Tibial artery (tissue), 4 donors: ENCODE measurements around the gene TCEAL5.

Experiments
- DNase-seq, 2 donors: peaks; one replicate each; pipeline ENCODE4 v3.0.0-alpha.2; 2019
- H3K27ac ChIP-seq, 2 donors: fragments of 200-600 bp; sonication (generic) in 1 of 2; 1 replicate in 1 of 2; 2 replicates in 1 of 2; pipeline ENCODE4 v1.5.1; 2018 to 2019; ENCODE audit warnings: mild to moderate bottlenecking in 1 of 2
- H3K27me3 ChIP-seq, 2 donors: fragments of 200-600 bp; sonication (generic) in 1 of 2; one replicate each; pipeline versions ENCODE4 v1.5.1 to v1.6.0; 2016 to 2019
- H3K36me3 ChIP-seq, 3 donors: fragments of 200-600 bp; sonication (generic) in 2 of 3; one replicate each; pipeline ENCODE4 v1.5.1; 2016 to 2019; ENCODE audit warnings: mild to moderate bottlenecking in 2 of 3
- H3K4me1 ChIP-seq, 4 donors: fragments of 200-600 bp; sonication (generic) in 2 of 4; 1 replicate in 3 of 4; 2 replicates in 1 of 4; pipeline ENCODE4 v1.5.1; 2016 to 2019
- H3K4me3 ChIP-seq, 2 donors: fragments of 200-600 bp; sonication (generic) in 1 of 2; 1 replicate in 1 of 2; 2 replicates in 1 of 2; pipeline ENCODE4 v1.5.1; 2018 to 2019; ENCODE audit warnings: mild to moderate bottlenecking in 2 of 2
- H3K9me3 ChIP-seq, 3 donors: fragments of 200-600 bp; sonication (generic) in 1 of 3; one replicate each; pipeline ENCODE4 v1.5.1; 2016 to 2019
- CTCF ChIP-seq, 2 experiments: fragments of 200-600 bp in 1 of 2; fragments of 450-650 bp in 1 of 2; IDR thresholded peaks; one replicate each; pipeline ENCODE4 v1.5.1; 2017 to 2019; ENCODE audit warnings: antibody characterized with exemption in 2 of 2, mild to moderate bottlenecking in 1 of 2, moderate library complexity in 1 of 2
- intact Hi-C: fragments of 100-400 bp; cut with DNase I; formaldehyde crosslinking; loops from one replicate; pipeline ENCODE4 v1.15.0; 2023; ENCODE audit warnings: low total_unique reads

Gene TCEAL5

GRCh38 chrX:103254921-103255493 lies 21.5 kb downstream of the TCEAL5 start, which contains the start of gene TCEAL8:
TSS of gene TCEAL8 (minus strand) at chrX:103255155. CDS start at chrX:103253979, 1,176 bp downstream.
- H3K4me3 ChIP-seq: peak within 1 kb of the TSS; percentile 65 to 73
- H3K36me3 ChIP-seq: no peaks in the 10 kb centered on the region
- H3K4me1 ChIP-seq: no peaks in the 10 kb centered on the region
- H3K27ac ChIP-seq: peak within 1 kb of the TSS; percentile 79 to 86
- no peaks in the 10 kb centered on the region for H3K9me3 ChIP-seq
- intact Hi-C loops: no loop called here
- H3K27me3 ChIP-seq: no peaks in the 10 kb centered on the region
- peak; percentile 85 to 89 for DNase-seq
- TF ChIP-seq CTCF (IDR thresholded peaks at IDR 0.05): no peak

GRCh38 chrX:103254171-103254824 lies 22.3 kb downstream of the TCEAL5 start:
- intact Hi-C loops: no loop called here
- peak overlapping the region; percentile 65 to 73 for H3K4me3 ChIP-seq
- TF ChIP-seq CTCF (IDR thresholded peaks at IDR 0.05): no peak
- no peaks in the 10 kb centered on the region for H3K4me1 ChIP-seq
- H3K27ac ChIP-seq: peak overlapping the region; percentile 79 to 86
- peak; percentile 24 to 65 for DNase-seq
- no peaks in the 10 kb centered on the region for H3K27me3 ChIP-seq
- no peaks in the 10 kb centered on the region for H3K9me3 ChIP-seq
- H3K36me3 ChIP-seq: no peaks in the 10 kb centered on the region

GRCh38 chrX:103253608-103254007 lies 22.9 kb downstream of the TCEAL5 start:
- H3K27ac ChIP-seq: peak overlapping the region; percentile 79 to 86
- no peaks in the 10 kb centered on the region for H3K9me3 ChIP-seq
- TF ChIP-seq CTCF (IDR thresholded peaks at IDR 0.05): no peak
- H3K36me3 ChIP-seq: no peaks in the 10 kb centered on the region
- intact Hi-C loops: no loop called here
- no peaks in the 10 kb centered on the region for H3K27me3 ChIP-seq
- DNase-seq: no peak
- H3K4me3 ChIP-seq: peak overlapping the region; percentile 65 to 73
- no peaks in the 10 kb centered on the region for H3K4me1 ChIP-seq

- intact Hi-C loops: no loop called here
- Histone ChIP-seq H3K4me1 (no peaks in the 10 kb centered on the region), H3K9me3 (no peaks in the 10 kb centered on the region), H3K27ac (no peak overlapping the region), H3K36me3 (no peaks in the 10 kb centered on the region), H3K27me3 (no peaks in the 10 kb centered on the region), H3K4me3 (no peak overlapping the region)
- DNase-seq: no peak
- no peak for TF ChIP-seq CTCF (IDR thresholded peaks at IDR 0.05)
These were observed 25.6 kb downstream of the TCEAL5 start for GRCh38 chrX:103250977-103251376.

GRCh38 chrX:103249805-103250204 lies 26.7 kb downstream of the TCEAL5 start:
- DNase-seq: no peak
- no peaks in the 10 kb centered on the region for H3K4me1 ChIP-seq
- H3K27ac ChIP-seq: no peak overlapping the region
- no peak for TF ChIP-seq CTCF (IDR thresholded peaks at IDR 0.05)
- no peak overlapping the region for H3K4me3 ChIP-seq
- no peaks in the 10 kb centered on the region for H3K9me3 ChIP-seq
- no peaks in the 10 kb centered on the region for H3K27me3 ChIP-seq
- intact Hi-C loops: no loop called here
- H3K36me3 ChIP-seq: no peaks in the 10 kb centered on the region
